GM21390 (cell line): Measurements from ENCODE around the gene CDC42BPA.
"Not testable (repeated sequence)": the region's sequence is repeated elsewhere in the genome, so short reads cannot be mapped to it uniquely, and the experiment has no call there.

Experiments
- ATAC-seq: cut with Tn5 transposase; IDR thresholded peaks from one replicate; pipeline ENCODE4 v1.9.1; 2021; ENCODE audit not compliant: unreplicated experiment

CDC42BPA gene

DNA sequence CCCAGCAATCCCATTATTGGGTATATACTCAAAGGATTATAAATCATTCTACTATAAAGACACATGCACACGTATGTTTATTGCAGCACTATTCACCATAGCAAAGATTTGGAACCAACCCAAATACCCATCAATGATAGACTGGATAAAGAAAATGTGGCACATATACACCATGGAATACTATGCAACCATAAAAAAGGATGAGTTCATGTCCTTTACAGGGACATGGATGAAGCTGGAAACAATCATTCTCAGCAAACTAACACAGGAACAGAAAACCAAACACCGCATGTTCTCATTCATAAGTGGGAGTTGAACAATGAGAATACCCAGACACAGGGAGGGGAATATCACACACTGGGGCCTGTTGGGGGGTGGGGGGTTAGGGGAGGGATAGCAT lies 318.7 kb downstream of the CDC42BPA start:
- ATAC-seq: not testable (repeated sequence)

DNA sequence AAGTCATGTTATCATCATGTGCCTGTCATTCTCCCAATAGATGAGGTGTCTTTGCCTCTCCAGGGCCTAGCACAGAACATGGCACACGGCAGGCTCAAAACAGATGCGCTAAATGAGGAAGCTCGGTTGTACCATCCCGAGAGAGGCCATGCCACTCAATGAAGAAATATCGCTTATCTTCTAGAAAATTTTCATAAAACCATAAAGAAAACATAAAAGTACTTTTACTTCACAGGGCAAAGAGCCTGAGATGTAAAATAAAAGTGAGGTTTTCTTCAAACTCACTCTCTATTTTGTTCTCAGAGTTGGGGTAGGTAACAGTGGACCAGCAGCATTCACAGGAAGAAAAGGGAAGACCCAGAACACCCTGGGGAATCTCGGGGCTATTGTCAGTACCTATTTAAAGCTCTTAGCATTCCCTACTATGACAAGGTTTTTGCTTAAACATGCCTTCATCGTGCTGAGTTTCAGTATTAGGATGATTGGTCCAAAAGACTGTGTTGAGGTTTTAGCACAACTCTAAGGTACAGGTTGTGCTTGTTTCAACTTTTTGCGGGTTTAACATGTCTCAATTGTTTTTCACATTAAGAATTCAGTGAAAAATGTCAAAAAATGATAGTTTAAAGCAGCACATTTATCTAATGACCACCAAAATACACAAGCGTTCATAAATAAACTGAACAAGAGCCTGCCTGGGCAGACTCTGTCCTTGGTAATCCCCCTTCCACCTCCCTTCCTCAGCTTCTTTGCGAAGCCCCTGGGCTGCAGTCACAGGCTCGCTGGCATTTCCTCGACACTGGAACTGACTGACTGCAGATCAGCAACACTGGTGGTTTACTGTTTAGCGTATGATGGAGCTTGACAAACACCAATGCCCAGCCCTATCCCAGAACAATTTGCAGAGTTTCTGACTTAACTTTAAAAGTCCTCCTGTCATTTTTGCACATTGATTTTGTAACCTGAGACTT lies 322.6 kb downstream of the CDC42BPA start:
- ATAC-seq: peak; percentile 98

DNA sequence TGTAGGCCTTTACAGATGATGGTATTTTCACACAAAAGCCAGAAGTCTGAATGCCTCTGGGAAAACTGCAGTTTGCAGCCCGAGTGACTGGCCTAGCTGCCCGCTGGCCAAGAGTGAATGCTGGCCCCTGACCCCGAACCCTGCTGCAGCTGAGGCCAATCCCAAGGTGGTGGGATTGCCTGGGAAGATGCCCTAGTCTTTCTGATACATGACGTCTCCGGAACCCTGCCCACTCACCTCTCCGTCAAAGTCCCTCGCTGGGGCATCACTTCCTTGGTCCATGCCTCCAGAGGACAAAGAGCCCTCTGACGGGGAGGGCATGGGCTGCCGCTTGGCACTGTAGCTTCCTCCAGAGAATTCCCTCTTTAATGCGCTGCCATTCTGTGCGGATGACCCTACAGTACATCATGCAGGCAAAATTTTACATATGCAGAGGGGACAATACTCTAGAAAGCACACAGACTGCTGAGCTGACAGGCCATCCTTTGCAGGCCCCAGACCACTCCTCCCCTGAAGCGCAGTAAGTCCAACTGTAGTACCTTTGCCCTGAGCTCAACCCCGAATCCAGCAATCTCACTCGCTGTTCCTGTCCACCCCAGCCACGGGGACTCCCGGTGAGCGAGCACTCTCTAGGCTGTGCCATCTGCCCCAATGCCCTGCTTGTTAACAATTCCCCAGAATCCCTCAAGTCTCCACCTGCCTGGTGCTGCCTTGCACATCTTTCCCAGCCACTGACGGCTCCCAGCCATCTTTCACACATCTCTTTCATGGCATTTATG lies 323.5 kb downstream of the CDC42BPA start:
- no peak for ATAC-seq

DNA sequence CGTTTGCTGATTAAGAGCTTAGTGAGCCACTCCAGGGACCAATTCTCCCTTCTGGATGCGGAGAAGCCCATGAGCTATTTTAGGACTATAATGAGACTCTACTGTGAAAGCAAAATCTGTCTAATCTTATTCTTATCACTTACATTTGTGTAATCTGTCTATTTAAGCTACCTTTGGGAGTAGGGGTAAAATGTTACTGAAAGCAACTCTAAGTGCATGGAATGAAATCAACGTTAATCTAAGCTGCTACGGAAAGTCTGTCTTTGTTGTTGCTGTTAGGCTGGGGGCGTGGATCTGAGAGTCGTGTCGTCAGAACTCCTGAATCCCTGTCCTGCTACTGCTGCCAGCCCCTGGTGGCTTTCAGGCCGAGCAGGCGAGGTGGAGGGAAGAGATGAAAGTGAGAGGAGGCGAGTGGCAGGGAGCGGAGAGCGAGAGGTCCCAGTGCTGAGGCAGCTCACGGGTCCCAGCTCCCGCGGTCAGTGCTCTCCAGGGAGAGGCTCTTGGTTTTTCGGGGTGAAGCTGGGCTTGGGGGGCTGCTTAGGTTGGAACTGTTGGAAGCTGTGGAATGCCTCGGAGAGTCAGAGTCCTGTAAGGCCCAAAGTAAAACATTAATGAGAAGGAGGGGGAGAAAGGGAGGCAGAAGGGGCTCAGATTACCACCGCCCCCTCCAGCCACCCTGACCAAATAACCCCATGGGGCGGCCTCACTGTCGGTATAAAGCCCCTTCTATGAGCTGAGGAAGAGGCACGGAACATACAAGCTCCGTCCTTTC lies 324.3 kb downstream of the CDC42BPA start:
- no peak for ATAC-seq

DNA sequence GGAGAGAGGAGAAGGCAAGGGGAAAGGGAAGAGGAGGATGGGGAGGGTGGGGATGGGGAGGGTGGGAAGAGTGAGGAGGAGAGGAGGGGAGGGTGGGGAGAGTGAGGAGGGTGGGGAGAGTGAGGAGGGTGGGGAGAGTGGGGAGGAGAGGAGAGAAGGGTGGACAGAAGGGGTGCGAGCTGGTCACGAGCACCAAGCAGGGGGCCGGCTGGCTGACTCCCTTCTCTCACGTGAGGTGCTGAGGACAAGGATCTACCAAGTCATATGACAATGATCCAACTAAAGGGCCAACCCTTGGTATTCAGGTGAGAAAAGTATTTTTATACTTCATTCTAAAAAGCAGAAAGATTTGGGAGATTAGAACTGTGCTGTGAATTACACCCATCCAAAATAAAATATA lies 326.4 kb downstream of the CDC42BPA start:
- no peak for ATAC-seq

DNA sequence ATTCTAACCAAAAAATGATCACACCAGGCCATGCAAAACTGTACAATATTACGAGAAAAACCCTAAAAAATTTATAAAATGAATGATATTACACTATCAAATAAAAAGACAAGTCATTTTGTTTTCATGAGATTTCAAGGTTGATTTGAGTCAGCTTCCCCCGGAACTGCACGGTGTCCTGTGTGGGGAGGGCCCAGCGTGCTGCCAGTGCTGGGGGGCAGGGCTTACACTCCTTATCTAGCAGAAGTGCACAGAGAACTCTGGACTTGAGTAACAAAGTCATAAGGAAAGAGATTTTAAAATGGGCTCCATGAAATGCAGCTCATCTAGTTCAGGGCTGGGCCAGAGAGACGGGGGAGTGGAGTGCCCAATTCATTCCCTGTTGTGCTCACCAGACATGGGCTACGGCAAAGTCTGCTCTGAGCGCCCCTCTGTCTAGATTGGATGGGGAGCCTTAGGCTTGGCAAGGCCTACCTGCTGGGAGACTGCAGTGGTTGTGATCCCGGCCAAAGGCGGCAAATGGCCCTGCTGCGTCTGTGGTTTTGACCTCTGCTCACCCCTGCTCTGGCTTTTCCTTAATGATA lies 328.1 kb downstream of the CDC42BPA start:
- ATAC-seq: peak; percentile 85

DNA sequence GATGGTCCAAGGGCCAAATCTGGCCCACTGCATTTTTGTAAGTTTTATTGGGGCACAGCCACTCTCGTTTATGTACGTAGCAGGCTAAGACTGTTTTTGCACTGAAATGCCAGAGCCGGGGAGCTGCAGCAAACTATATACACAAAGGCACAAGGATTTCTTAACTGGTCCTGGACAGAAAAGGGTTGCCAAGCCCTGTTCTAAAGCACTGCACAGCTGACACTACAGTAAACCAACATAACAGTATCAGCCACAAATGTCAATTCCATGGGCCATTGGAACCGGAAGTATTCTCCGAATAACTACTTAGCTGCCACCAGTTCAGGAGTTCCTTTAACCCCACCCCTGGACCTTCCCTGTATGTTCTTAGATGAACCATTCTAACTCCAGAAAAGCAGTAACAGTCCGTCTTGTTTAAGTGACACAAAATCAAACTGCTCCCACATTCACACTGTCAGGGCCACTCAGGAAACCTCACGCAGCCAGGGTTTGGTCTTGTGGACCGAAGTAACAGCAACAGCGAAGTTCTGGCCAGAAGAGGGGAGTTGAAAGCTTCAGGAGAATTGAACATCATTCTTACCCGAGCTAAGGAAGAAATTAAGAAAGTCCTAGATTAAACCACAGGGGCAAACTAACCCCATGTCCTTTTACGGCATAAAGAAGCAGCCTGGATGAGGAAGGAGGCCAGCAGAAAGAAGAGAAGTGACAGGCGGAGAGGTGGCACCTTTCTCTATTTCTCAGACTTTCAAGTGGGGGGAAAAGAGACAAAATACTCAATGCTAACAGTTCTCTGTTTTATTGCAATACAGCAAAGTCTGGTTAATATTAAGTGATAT lies 329.0 kb downstream of the CDC42BPA start:
- ATAC-seq: no peak

DNA sequence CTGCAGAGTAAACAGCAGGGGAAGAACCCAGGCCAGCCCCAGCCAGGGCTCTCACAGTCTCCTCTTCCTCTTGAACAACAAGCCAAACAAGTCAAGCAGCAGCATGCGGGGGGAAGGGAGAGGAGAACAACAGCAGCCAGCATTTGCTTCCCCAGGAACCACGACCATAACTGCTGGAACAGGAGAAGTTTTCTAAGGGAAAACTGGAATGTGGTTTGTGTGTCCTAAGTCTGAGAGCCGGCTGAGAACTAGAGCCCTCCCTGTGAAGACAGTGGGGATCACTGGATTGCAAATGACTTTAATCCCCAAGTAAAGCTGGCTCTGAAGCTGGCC lies 330.0 kb downstream of the CDC42BPA start:
- ATAC-seq: no peak

DNA sequence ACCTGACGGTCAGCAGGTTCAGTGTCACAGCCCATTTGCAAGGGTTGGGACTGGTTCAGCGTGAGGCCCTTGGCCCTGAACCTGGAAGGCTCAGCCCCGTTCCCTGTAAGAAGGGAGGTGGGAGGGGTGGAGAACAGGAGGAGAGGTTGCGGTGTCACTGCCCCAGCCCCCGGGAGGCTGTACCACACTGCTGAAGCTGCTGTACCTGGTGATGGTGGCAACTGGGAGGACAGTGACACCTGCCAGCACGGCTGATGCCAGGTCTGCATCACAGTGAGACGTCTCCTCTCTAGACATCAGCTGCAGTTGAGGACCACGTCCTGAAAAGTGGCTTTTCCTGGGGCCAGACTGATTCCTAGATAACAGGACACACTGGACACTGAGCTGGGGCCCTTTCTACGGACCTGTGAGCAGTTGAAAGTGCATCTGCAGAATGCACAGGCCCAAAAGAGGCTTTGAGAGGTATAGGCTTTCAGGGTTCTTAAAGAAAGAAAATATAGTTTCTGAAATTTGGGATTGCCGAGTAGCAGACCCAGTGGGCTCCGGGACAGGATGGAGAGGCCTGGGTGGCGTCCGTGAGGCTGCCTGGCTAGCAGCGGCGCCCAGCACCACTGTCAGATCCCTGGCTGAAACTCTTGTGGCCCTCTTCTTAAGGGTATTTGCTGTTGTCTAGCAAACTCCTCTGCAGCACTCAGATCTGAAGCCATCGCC lies 330.5 kb downstream of the CDC42BPA start:
- ATAC-seq: no peak

DNA sequence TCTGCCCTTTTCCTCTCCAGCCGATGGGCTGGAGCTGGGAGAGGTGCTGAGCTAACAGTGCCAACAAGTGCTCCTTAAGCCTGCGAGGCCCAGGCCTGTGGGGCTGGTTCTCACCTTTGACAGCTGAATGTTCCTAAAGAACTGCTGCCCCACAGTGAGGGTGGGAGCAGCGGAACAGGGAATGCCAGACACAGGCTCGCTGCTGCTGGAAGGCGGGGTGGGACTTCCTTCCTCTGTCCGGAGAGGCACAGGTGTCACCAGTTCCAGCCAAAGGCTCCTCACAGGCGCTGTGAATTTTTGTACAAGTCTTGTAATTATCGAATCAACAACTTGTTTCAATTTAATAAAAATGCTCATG lies 331.1 kb downstream of the CDC42BPA start:
- ATAC-seq: no peak

DNA sequence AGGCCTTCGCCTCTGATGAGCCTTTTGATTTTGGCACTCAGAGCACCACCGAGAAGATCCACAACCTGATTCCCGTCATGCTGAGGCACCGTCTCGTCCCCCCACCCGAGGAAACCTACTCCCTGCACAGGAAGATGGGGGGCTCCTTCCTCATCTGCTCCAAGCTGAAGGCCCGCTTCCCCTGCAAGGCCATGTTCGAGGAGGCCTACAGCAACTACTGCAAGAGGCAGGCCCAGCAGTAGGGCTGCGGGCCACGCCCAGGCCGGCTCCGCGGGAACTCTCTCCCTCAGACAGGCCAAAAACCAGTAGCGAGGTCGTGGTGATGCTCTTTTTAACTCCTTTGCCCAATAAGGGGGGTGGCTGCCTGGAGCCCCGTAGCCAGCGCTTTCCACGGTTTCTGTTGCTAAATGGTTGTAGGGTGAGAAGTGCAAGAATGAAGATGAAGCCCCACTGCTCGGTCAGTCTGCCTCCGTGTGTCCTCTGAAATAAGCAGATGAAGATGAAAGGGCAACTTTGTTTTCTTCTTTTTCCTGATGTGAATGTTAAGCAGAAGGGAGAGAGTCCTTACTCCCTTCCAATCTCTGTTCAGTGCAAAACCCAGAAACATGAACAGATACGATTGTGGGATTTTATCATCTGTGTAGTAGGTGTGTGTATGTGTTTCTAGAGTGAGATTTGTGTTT lies 331.7 kb downstream of the CDC42BPA start:
- no peak for ATAC-seq

DNA sequence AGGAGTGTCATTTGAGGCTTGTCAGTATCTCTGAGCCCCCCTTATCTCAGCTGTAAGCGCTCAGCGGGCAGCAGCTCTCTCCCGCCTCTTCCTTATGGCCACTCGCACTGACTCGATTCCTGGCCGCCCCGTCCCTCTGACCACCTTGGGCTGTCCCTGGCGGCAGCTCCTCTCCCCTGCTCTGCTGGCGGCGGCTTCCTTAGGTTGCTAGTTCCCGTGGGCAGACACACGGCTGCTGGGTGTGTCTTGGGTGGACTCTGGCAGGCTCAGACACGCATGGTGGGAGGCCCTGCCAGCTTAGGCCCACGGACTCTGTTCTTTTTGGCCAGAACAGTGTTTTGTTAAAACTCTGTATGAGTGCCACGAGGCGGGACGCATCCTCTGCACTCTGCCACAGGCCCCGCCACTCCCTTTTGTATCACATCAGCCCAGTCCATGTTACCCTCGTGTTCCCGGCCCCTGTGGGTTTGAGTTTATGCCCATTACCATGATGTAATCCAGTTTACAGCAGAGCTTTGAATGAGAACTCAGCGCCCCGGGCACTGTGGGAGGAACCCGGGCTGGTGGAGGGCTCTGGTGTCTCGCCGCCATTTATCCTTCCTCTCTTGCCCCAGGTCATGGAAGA lies 332.3 kb downstream of the CDC42BPA start:
- ATAC-seq: no peak

DNA sequence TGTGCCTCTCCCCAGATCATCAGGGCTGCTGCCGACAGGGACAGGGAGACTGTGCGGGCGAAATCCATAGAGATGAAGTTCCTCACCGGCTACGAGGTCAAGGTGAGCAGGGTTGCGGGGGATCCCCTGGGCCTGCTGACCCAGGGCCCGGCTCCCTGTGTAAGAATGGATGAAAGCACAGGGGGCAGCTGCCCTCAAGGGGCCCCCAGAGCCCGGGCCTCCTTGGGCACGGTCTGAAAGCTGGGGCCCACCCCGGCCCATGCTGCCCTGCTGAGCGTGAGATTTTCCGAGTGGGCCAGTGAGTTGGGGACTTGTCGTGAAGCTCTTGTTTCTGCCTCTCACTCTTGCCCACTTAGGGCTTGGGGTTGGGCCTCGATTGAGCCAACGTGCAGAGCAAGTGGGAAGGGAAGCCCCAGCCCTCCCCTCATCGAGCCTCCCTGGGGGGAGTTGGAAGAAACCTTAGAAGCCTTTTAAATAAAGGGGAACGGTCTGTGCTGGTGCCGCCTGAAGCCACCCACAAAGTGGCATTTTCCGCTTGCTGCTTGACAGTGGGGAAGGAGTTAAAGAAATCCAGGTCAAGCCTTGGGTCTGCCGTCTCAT lies 333.0 kb downstream of the CDC42BPA start:
- ATAC-seq: no peak

DNA sequence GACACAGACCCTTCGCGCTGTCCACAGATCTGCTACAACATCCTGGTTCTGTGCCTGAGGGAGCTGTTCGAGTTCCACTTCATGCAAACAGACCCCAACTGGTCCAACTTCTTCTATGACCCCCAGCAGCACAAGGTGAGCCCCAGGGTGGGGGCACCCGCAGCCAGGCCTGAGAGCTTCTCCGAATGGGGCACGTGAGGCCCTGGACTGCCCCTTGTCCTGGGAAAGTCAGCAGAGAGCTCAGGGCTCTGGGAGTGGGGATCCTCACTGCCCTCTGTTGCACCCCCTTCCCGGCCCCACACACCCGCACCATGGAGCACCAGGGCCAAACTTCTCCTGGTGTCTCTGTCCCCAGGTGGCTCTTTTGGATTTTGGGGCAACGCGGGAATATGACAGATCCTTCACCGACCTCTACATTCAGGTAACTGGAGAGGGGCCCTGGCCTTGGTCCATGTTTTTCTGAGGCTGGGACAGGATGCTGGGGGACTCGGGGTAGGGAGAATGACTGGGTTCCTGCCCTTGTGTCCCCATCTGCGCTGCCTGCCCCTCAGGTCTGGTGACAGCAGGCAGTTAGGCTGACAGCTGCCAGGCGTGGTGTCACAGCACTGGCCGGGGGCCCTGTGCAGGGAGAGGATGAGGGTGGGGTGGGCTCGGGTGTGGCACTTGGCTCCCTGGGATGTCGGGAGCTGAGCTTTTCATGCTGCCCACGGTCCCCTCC lies 333.6 kb downstream of the CDC42BPA start:
- ATAC-seq: no peak

DNA sequence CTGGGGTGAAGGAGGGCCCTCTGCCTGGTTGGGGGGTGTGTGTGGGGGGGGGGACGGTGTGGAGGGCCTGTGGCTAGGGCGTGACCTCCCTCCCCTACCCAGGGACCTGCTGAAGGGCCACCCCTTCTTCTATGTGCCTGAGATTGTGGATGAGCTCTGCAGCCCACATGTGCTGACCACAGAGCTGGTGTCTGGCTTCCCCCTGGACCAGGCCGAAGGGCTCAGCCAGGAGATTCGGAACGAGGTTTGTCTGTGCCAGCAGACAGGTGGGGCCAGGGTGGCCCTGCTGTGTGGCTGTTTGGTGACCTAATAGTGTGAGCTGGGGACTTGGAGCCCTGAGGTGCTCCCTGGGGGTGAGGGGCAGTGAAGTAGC lies 334.3 kb downstream of the CDC42BPA start:
- ATAC-seq: no peak

DNA sequence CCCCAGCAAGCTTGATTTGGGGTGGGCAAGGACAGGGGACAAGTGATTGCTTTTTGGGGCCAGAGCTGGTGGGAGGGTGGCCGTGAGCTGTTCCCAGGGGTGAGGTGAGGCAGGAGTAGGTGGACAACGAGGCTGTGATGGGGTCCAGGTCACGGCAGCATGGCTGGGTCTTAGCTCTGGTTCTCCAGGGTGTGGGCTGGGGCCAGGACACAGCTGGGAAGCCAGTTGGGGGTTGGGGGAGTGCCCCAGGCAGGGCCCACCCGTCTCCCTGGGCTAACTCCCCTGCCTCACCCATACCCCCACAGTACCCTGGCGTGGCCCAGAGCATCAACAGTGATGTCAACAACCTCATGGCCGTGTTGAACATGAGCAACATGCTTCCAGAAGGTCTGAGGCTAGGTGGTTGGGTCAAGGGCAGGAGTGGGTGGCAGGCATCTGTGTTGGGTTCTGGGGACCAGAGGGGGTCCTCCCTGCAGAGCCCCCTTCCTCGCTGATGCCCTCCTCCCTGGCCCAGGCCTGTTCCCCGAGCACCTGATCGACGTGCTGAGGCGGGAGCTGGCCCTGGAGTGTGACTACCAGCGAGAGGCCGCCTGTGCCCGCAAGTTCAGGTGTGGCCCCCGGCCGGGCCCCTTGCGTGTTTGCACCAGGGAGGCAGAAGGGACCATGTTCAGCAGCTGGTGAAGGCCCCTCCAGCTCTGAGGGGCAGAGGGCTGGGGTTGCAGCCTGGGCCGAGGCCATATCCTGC lies 334.9 kb downstream of the CDC42BPA start:
- ATAC-seq: no peak
